22Rv1 (cell line): ENCODE measurements around the gene RAB8A.

Experiments
- CTCF ChIP-seq: fragments of 450-650 bp; IDR thresholded peaks from 2 replicates; pipeline ENCODE4 v1.5.1; 2017; ENCODE audit warnings: mild to moderate bottlenecking
- ZFX ChIP-seq: fragments of 450-650 bp; IDR thresholded peaks from 2 replicates; pipeline ENCODE4 v1.6.1; 2017; ENCODE audit warnings: antibody characterized with exemption, borderline replicate concordance

- no peak for TF ChIP-seq ZFX
- TF ChIP-seq CTCF = no peak
Measured at GRCh38 chr19:16116067-16116466, 4.4 kb downstream of the RAB8A start.
